Camera-type eye (tissue), 1 donor: ENCODE data around the gene SERTAD2. TPM values are rescaled to one million over a fixed set of nuclear protein-coding genes. Genes with fewer than 3 reads are reported as not detected.

Experiments used
- total RNA-seq: library from RNA; depleted of rRNA; stranded (reverse); fragments of >200 nt; gene quantifications from one replicate; pipeline ENCODE4 v1.2.3, GENCODE V29; 2014

The SERTAD2 gene
- 23.8 TPM for total RNA-seq

DNA sequence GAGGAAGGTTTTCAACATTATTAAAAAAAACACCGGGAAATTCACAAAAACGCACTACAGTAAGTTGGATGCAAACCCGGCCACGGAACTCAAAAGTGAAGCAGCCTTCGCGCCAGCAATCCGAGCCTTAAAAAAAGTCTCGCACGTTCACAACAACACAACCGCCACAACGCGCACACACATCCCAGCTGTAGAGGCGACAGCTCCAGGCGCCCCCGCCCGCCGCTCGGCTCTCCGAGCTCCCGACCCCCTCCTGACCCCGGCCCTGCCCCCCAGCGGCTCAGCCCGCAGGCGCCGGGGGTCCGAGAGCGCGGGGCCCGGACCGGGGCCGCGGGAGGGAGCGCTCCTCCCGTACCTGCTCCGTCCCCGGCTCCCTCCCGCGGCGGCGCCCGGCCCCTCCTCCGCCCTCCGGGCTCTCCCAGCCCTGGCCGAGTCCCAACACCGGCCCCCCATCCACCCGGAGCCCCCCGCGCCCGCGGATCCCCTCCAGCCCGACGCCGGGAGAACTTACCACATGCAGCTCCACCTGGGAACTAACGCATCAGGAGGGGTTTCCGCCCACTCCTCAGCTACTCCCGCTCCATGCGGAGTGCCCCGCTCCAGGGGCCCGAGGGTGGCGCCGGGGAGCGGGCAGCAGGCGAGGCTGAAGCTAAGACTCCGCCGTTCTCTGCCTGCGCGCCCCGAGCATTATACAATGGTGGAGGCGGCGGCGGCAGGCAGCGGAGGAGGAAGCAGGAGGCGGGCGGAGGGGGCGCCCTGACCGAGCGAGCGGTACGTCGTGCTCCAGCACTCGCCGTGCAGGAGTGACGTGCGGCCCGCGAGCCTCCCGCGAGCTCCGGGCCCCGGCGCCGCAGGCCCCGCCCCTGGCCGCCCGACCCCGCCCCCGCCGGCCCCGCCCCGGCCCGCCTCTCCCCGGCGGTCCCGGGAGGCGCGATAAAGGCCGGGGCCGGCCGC lies at the start of gene SERTAD2:
TSS of gene SERTAD2 (minus strand) at position 805 of the 954 bp plus-strand sequence. CDS start 17,042 bp downstream, outside the sequence.

Other genes starting within 250 kb of the SERTAD2 start
- gene LGALSL, start 199.8 kb downstream of the SERTAD2 start, total RNA-seq = 42.2 TPM
- 76.0 TPM for gene AFTPH, start 129.6 kb downstream of the SERTAD2 start, total RNA-seq